AG04449 (cell line): ENCODE data around the gene RTL10.

Source experiments
- CTCF ChIA-PET: fragments of 350-600 bp; formaldehyde crosslinking; extraction: SDS; loops from one replicate; lab custom pipeline; 2021; ENCODE audit warnings: antibody characterized with exemption; lab: Yijun Ruan, JAX
- POLR2A ChIA-PET: fragments of 400-600, 350-600 bp; formaldehyde crosslinking; extraction: SDS; loops from one replicate; lab custom pipeline; 2020; ENCODE audit warnings: antibody characterized with exemption, inconsistent platforms; lab: Yijun Ruan, JAX
- DNase-seq: peaks from one replicate; pipeline ENCODE4 v3.0.0-alpha.2; 2010; ENCODE audit warnings: low read depth, low spot score
- H3K4me3 ChIP-seq: 2 replicates; pipeline ENCODE4 v1.5.1; 2011; ENCODE audit warnings: low read depth, mild to moderate bottlenecking, control low read depth, low read length
- CTCF ChIP-seq: IDR thresholded peaks from one replicate; pipeline ENCODE4 v1.5.1; 2011; ENCODE audit warnings: mild to moderate bottlenecking, moderate library complexity, low read length, control low read depth, inconsistent platforms; ENCODE audit not compliant: insufficient read depth; ENCODE audit errors: missing control alignments

The RTL10 gene

GRCh38 chr22:19853058-19853878, 1.4 kb downstream of the RTL10 start:
- no peak for DNase-seq
- no peak for TF ChIP-seq CTCF
- H3K4me3 ChIP-seq = peak overlapping the region; percentile 82
- POLR2A ChIA-PET = interaction anchor here (1.1 kb wide), 1 partner anchor 25 kb away, joined by 4 read pairs; no protein-coding TSS in a partner anchor
- CTCF ChIA-PET = interaction anchor here (1.5 kb wide), 1 partner anchor 123 kb away, joined by 6 read pairs; no protein-coding TSS in a partner anchor

GRCh38 chr22:19852177-19852781, 2.4 kb downstream of the RTL10 start:
- ChIA-PET POLR2A (no interaction called here), CTCF (interaction anchor here (1.3 to 1.9 kb wide), 4 partner anchors 9 to 122 kb away, joined by 3 to 10 read pairs (median 4); no protein-coding TSS in a partner anchor)
- H3K4me3 ChIP-seq = no peak overlapping the region
- DNase-seq = no peak
- no peak for TF ChIP-seq CTCF

- ChIA-PET CTCF (interaction anchor here (1.3 to 1.9 kb wide), 4 partner anchors 9 to 121 kb away, joined by 3 to 10 read pairs (median 4); no protein-coding TSS in a partner anchor), POLR2A (no interaction called here)
- H3K4me3 ChIP-seq = no peak overlapping the region
- TF ChIP-seq CTCF = no peak
- no peak for DNase-seq
Observed at GRCh38 chr22:19851291-19852176, 3.1 kb downstream of the RTL10 start.

GRCh38 chr22:19850763-19851109, 3.9 kb downstream of the RTL10 start:
- ChIA-PET POLR2A (interaction anchor here (0.7 kb wide), 1 partner anchor 30 kb away, joined by 3 read pairs; no protein-coding TSS in a partner anchor), CTCF (interaction anchor here (1.1 to 1.9 kb wide), 4 partner anchors 19 to 120 kb away, joined by 3 to 10 read pairs (median 4); no protein-coding TSS in a partner anchor)
- DNase-seq = no peak
- H3K4me3 ChIP-seq = no peak overlapping the region
- no peak for TF ChIP-seq CTCF

GRCh38 chr22:19849835-19850762, 4.6 kb downstream of the RTL10 start:
- H3K4me3 ChIP-seq = no peak overlapping the region
- no peak for TF ChIP-seq CTCF
- POLR2A ChIA-PET = interaction anchor here (0.7 kb wide), 1 partner anchor 31 kb away, joined by 3 read pairs; no protein-coding TSS in a partner anchor
- no peak for DNase-seq
- CTCF ChIA-PET = interaction anchor here (1.1 to 2.8 kb wide), 3 partner anchors 60 to 120 kb away, joined by 4 to 10 read pairs (median 9); no protein-coding TSS in a partner anchor
